ENCODE measurements around the gene POLDIP3.
"Not testable (repeated sequence)": the region's sequence is repeated elsewhere in the genome, so short reads cannot be mapped to it uniquely, and the experiment has no call there.

POLDIP3 gene

DNA sequence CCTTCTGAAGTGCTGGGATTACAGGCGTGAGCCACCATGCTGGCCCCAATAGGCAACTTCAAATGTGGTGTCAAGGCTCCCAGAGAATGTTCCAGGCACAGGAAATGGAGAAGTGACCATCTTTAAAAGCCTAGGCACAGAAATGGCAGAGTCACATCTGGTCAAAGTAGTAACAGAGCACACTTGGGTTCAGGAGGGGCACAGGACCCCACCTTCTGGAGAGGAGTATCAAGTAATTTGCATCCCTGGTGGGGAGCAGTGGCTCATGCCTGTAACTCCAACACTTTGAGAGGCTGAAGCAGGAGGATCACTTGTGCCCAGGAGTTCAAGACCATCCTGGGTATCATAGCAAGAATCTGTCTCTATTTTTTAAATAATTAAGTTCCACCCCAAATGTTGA, 31.7 kb downstream of the POLDIP3 start:
- DNase-seq: no peak

DNA sequence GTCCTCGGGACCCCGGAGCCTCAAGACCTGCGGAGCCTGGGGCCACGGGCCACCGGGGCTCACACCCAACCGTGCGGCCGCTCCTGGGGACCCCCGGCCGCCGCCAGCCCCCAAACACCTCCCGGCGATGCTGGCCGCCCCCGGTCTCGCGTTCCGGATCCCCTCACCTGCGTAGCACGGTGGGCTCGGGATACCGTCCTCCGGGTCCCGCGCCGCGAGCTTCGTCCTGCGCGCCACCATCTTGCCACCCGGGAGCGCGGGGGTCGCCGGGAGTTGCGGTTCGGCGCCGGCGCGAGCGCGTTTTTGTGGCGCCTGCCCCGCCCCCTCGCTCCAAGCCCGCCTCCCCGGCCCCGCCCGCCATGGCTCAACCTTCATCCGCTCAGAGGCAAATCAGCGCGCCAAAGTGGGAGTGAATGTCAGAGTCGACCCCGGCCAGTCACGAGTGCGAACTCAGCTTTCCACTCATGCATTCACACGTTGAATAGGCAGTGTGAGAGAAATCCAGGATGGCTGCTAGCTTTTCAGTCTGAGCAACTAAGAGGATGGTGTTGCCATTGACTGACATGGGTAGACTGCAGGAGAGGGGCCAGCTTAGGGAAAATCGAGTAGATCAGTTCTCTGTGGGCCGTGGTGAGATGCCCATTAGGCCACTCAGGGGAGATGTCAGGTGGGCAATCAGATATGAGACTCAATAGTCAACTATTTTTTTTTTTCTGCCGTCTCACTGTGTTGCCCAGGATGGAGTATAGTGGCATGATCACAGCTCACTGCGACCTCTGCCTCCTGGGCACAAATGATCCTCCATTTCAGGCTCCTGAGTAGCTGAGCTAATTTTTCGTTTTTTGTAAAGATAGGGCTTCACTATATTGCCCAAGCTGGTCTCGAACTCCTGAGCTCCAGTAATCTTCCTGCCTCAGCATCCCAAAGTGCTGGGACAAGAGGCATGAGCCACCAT, 32.6 kb downstream of the POLDIP3 start:
- peak; percentile 93 for DNase-seq

DNA sequence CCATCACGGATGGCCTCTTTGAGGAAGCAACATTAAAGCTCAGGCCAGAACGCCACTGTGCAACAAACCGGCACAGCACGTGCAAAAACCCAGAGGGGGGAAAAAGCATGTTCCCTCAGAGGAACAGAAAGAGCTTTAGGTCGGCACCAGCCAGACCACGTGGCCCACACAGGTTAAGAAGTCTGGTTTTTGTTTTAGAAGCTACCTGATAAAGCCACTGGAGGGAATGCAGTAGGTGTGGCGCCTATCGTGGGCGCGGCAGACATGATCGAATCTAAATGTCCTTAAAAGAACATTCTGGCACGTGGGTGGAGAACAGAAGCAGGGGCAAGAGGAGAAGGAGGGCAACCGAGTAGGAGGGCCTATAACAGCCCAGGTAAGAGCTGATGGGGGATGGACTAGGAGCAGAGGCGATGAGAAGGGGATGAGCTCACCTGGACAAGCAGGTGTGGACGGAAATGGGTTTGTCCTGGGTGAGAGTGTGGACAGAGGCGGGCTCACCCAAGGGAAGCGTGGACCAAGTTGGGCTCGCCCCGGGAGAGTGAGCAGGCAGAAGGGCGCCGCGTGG, 33.4 kb downstream of the POLDIP3 start:
- DNase-seq: not testable (repeated sequence)

GRCh38 chr22:42580040-42580439, 34.6 kb downstream of the POLDIP3 start:
- DNase-seq: not testable (repeated sequence)

DNA sequence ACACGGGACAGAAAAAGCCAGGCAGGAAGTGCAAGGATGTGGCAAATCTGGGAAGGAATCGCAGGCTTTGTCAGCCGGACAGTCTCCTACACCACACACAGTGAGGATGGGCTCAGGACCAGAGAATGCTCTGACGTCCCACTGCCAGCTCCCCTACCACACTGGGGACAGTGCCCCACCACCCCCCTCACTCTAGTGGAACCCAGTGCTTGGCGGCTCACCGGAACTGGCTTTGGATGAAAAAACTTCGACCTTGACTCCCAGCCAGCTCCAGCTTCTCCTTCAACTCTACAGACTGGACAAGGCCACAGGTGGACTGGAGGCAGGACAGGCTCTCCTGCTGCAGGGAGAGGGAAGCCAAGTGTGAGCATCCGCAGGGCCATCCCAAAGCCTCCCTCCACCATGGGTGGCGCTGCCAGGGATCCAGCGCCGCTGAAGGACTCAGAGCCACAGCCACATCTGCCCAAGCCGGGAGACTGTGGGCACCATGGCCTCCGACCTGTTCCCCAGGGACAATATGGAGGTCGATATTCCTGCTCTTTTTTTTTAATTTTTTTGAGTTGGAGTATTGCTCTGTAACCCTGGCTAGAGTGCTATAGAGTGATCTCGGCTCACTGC, 37.0 kb downstream of the POLDIP3 start:
- no peak for DNase-seq

DNA sequence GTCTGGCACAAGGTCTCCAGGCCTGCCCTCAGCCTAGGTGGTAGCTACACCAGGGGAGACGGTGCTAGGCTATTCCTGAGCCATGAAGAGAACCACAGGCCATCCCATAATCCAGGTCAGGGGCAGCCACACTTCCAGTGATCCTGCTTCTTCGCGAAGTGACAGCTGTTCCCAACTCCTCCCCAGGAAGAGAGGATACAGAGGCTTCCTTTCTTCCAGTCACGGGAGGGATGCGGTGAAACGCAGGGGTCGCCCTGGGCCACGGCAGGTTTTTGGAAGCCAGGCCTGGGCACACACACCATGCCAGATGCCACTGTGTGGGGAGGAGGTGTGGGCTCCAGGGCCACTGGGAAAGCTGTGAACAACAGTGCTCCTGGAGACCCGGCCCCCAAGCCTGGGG, 37.5 kb downstream of the POLDIP3 start:
- not testable (repeated sequence) for DNase-seq

GRCh38 chr22:42575996-42576574, 38.6 kb downstream of the POLDIP3 start:
- not testable (repeated sequence) for DNase-seq

DNA sequence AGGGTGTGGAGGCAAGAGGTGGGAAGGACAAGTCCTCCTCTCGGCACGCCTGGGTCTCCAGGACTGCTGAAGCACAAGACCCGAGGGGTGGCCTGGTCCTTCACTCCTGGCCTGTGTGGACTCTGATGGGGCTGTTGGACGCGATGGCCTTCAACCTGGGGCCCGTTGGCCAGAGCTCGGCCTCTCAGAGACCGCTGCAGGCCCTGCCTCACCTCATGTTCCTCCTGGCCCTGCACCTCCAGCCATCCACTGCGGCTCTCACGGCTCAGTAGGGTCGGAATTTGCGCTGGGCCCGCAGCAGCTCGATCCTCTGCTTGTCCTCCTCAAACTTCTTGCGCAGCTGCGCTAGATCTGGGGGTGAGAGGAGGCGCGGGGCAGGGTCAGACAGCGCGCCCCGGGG, 40.2 kb downstream of the POLDIP3 start:
- DNase-seq: not testable (repeated sequence)

DNA sequence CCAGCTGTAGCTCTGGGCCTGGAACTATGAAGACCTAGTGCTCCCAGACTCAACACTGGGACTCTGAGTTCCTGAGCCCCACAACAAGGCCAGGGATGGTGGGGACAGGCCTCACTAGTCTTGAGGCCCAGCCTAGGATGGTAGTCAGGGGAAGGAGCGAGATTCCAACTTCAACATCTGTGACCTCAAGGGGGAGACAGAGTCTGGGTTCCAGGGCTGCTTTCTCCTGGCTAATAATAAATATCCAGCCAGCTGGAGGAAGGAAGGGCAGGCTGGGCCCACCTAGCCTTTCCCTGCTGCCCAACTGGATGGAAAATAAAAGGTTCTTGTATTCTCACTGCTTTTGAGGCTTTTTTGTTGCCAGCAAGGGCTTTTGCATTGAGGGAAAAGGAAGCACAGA, 40.6 kb downstream of the POLDIP3 start:
- not testable (repeated sequence) for DNase-seq

- not testable (repeated sequence) for DNase-seq
Observed at GRCh38 chr22:42571068-42571467, 43.6 kb downstream of the POLDIP3 start.

- DNase-seq: not testable (repeated sequence)
Observed at GRCh38 chr22:42570580-42570979, 44.1 kb downstream of the POLDIP3 start.

DNA sequence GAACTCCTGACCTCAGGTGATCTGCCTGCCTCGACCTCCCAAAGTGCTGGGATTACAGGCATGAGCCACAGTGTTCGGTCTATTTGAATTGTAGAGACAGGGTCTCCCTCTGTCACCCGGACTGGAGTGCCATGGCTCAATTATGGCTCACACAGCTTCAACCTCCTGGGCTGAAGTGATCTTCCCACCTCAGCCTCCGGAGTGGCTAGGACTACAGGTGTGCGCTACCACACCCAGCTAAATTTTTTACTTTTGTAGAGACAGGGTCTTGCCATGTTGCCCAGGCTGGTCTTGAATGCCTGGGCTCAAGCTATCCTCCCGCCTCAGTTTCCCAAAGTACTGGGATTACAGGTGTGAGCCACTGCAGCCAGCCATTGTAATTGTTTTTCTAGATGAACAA, 46.7 kb downstream of the POLDIP3 start:
- DNase-seq: not testable (repeated sequence)

DNA sequence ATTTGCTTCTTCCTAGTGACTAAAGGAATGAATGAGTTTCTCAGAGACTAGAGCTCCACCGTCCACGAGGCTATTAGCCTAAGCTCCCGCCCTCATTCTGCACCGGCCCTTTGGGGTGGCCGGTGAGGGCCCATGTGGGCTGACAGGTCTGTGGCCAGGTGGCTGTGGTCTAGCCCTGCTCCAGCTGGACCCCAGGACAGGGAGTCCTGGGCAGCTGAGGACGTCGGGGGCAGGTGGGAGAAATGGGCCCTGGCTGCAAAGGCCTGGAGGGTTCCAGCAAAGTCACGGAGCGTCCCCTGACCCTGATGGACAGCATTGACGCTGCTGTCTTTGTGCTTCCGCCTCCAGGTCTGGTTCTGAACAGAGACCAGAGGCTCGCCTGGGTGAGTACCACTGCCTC, 48.7 kb downstream of the POLDIP3 start:
- DNase-seq: no peak

- no peak for DNase-seq
Observed at GRCh38 chr22:42564699-42565098, 50.0 kb downstream of the POLDIP3 start.

- DNase-seq: not testable (repeated sequence)
Observed at GRCh38 chr22:42563943-42564342, 50.7 kb downstream of the POLDIP3 start.

DNA sequence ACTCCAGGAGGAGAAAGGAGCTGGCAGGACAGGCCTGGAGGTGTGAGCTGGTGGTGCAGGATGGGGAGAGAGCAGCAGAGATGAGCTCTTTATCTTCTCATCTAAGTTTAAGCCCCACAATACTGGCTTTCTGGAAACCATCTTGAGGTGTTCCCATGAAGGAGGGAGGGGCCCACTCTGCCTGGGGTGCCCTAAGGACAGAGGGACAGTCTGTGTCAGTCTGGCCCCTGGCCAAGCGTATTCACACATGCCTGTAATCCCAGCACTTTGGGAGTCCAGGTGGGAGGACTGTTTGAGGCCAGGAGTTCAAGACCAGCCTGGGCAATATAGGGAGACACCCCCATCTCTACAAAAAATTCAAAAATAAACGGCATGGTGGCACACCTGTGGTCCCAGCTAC, 52.0 kb downstream of the POLDIP3 start:
- no peak for DNase-seq

GRCh38 chr22:42562279-42562678, 52.4 kb downstream of the POLDIP3 start:
- DNase-seq: peak; percentile 37

GRCh38 chr22:42561856-42562255, 52.8 kb downstream of the POLDIP3 start:
- no peak for DNase-seq

GRCh38 chr22:42560781-42561180, 53.9 kb downstream of the POLDIP3 start:
- peak; percentile 44 for DNase-seq

DNA sequence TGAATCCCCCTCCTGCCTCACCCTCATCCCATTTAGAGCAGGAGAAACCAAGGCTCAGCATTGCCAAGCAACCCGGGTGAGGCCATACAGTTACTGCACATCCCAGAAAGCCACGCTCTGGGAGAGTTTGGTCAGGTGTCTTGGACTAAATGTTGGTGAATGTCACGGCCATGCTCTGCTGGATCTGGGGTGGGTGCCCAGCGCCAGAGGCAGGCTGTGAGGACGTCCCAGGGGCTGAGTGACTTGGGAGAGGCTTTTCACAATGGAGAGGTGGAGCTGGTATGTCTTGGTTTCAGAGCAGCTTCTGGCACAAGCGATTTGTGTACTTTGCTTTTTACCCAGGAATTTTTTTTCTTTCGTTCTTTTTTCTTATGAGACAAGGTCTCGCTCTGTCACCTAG, 54.3 kb downstream of the POLDIP3 start:
- DNase-seq: no peak

DNA sequence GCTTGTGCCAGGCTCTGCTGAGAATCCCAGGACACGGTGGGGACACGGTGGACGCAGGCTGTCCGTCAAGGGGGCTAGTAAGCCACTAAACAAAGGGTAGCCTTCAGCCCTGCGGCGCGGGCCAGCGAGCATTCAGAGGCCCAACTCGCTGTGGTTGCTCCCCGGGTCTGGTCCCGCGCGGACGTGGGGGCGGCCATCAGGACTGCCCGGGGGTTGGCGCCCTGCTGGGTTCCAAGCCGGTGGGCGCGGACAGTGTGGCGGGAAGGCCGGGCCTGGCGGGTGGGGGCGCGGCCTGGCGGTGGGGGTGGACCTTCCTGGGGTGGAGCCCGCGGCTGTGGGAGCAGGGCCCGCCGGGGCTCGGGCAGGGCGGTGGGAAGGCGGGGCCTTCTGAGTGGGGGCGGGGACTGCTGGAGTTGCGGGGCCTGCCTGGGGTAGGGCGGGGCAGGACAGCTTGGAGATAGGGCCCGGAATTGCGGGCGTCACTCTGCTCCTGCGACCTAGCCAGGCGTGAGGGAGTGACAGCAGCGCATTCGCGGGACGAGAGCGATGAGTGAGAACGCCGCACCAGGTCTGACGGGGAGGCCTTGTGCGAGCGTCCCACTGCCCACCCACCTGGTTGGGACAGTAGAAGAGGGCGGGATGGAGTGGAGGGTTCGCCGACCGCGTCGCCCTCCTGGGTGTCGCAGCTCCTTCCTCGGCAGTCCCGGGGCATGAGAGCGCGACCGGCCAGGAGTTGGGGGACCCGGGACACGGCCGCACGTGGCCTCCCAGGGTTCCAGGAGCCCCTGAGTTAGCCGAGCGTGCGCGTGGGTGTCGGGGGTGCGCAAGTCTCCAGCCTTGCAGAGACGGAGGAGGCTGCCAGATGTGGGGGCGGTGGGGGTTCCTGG, 61.0 kb downstream of the POLDIP3 start, which contains the start of gene SERHL2:
SERHL2 (plus strand) TSS at position 482 of the 887 bp plus-strand sequence; CDS start at position 547, 65 bp downstream.
- DNase-seq: peak; percentile 90

- DNase-seq: not testable (repeated sequence)
Observed at GRCh38 chr22:42552294-42552647, 62.4 kb downstream of the POLDIP3 start.
